ENCODE results near the gene IGSF9. TPM values are rescaled to one million over a fixed set of nuclear protein-coding genes. Genes with fewer than 3 reads are reported as not detected.

IGSF9 gene
- total and polyA plus RNA-seq, 8 donors = 2.0 to 36.2 (median 7.8) TPM

DNA sequence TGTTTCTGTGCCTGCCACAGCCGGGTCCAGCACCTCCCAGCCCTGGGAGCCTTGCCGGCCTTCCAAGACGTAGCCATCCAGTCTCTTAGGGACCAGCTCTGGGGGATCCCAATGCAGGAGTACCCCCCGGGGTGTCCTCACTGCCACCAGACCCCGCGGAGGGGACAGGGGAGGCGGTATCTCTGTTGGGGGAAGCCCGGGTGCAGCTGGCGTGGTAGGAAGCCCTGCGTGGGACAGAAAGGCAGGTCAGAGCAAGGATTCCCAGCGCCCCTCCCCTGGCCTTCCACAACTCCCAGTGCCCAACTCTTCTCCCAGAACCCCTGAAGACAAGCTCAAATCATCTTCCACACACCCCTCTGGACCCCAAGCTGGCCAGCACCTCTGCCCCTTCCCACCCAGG, 15.2 kb downstream of the IGSF9 start:
- intact Hi-C loops (cut with DNase I; ENCODE audit: low total_unique reads) = loop anchor here (5.0 kb wide), 1 partner anchor 77 kb away; no protein-coding TSS in a partner anchor
- WGBS, 5 donors = 89 to 95% (median 93%) methylated on average over 3 to 11 of the region's 11 CpGs
- H3K4me3 ChIP-seq = no peak overlapping the region
- H3K4me1 ChIP-seq = peaks cover 9 to 16% (median 11%) of the 10 kb centered on the region in 4 donors
- no peaks in the 10 kb centered on the region for H3K9me3 ChIP-seq
- DNase-seq = no peak
- no peaks in the 10 kb centered on the region for H3K27me3 ChIP-seq
- no peak for TF ChIP-seq POLR2AphosphoS5 (IDR thresholded peaks at IDR 0.05)
- TF ChIP-seq, protein P1, sequence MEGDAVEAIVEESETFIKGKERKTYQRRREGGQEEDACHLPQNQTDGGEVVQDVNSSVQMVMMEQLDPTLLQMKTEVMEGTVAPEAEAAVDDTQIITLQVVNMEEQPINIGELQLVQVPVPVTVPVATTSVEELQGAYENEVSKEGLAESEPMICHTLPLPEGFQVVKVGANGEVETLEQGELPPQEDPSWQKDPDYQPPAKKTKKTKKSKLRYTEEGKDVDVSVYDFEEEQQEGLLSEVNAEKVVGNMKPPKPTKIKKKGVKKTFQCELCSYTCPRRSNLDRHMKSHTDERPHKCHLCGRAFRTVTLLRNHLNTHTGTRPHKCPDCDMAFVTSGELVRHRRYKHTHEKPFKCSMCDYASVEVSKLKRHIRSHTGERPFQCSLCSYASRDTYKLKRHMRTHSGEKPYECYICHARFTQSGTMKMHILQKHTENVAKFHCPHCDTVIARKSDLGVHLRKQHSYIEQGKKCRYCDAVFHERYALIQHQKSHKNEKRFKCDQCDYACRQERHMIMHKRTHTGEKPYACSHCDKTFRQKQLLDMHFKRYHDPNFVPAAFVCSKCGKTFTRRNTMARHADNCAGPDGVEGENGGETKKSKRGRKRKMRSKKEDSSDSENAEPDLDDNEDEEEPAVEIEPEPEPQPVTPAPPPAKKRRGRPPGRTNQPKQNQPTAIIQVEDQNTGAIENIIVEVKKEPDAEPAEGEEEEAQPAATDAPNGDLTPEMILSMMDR (IDR thresholded peaks at IDR 0.05) = no peak
- no peak for TF ChIP-seq POLR2A (IDR thresholded peaks at IDR 0.05)
- no peak for TF ChIP-seq EP300 (IDR thresholded peaks at IDR 0.05)
- H3K27ac ChIP-seq = no peak overlapping the region
- peaks cover 0 to 10% (median 0%) of the 10 kb centered on the region in 4 donors for H3K36me3 ChIP-seq

DNA sequence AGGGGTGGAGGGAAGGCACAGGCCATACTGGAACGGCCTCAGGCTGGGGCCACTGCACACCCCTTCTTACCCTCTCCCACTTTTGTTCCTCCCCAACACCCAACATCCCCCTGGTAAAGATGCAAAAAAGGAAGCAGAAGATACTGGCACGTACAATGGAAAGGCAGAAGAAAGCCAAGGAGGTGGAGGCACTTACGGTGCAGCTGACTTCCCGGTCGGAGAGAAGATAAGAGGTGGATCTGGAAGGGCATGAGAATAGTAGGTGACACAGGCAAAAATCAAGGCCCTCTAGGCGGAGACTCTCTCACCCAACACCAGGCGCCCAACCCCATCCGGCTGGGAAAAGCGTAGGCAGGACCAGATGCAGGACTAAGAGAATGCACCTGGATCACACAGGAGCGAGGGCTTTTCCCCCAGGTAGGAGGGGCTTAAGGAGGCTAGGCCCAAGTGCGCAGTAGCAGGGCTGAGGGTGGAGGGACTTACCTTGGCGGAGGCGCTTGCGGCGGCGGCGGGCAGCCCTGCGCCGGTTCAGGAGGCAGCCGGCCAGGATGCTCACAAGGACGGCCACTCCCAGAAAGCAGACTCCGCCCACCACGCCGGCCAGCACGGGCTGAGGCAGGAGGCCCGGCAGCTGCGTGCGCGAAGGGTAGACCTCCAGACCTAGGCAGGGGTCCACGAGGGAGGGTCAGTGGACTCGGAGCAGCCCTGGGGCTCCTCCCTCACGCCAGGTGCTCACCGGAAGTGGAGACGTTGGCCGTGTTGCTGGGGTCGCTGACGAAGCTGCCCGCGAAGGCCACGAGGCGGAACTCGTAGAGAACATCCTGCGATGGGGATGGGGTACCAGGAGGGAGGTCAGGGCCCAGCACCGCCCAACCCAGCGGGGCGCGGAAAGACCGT, 16.0 kb downstream of the IGSF9 start:
- TF ChIP-seq POLR2AphosphoS5 (IDR thresholded peaks at IDR 0.05) (no peak), EP300 (IDR thresholded peaks at IDR 0.05) (no peak), POLR2A (IDR thresholded peaks at IDR 0.05) (no peak)
- TF ChIP-seq, protein P1 (IDR thresholded peaks at IDR 0.05) = no peak
- Histone ChIP-seq H3K4me3 (no peak overlapping the region), H3K27me3 (no peaks in the 10 kb centered on the region), H3K4me1 (peaks cover 9 to 16% (median 14%) of the 10 kb centered on the region in 4 donors), H3K36me3 (peaks cover 0 to 10% (median 0%) of the 10 kb centered on the region in 4 donors), H3K9me3 (no peaks in the 10 kb centered on the region), H3K27ac (peak overlapping the region in 1 of 5 donors; percentile 13)
- intact Hi-C loops (cut with DNase I; ENCODE audit: low total_unique reads) = loop anchor here (5.0 kb wide), 1 partner anchor 78 kb away; no protein-coding TSS in a partner anchor
- WGBS, 5 donors = 74 to 84% (median 75%) methylated on average over 43 to 48 of the region's 48 CpGs
- peak; percentile 55 to 65 for DNase-seq

DNA sequence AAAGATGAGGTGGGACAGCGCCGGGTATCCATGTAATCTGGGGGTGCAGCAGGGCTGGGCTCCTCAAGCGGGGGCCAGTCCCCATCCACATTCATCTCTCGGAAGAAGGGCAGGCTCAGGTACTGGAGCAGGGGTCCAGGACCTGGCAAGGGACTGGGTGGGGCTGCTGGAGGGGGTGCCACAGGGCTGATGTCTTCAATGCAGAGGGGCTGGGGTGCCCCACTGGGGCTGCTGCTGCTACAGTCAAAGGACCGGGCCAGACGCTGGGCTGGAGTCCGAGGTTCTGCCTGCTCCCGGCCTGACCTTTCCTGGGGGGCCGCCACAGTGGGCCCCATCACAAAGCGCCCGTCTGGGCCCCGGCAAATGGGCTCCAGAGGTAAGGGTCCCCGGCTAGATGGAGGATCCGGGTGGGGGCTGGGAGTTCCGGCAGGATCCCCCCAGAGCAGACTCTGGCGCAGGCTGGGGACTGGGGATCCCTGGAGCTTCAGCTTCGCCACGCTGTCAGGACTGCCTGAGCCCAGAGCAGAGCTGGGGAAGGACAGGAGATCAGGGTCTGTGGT, 16.8 kb downstream of the IGSF9 start:
- Histone ChIP-seq H3K27me3 (no peaks in the 10 kb centered on the region), H3K36me3 (peaks cover 0 to 10% (median 0%) of the 10 kb centered on the region in 4 donors), H3K4me1 (peaks cover 9 to 23% (median 18%) of the 10 kb centered on the region in 4 donors), H3K9me3 (no peaks in the 10 kb centered on the region), H3K4me3 (no peak overlapping the region), H3K27ac (no peak overlapping the region)
- no peak for DNase-seq
- WGBS, 5 donors = 91 to 97% (median 95%) methylated on average over 6 to 18 of the region's 18 CpGs
- intact Hi-C loops (cut with DNase I; ENCODE audit: low total_unique reads) = no loop called here
- TF ChIP-seq EP300 (IDR thresholded peaks at IDR 0.05) (no peak), POLR2A (IDR thresholded peaks at IDR 0.05) (no peak), POLR2AphosphoS5 (IDR thresholded peaks at IDR 0.05) (no peak)
- TF ChIP-seq, protein P1 (IDR thresholded peaks at IDR 0.05) = no peak

DNA sequence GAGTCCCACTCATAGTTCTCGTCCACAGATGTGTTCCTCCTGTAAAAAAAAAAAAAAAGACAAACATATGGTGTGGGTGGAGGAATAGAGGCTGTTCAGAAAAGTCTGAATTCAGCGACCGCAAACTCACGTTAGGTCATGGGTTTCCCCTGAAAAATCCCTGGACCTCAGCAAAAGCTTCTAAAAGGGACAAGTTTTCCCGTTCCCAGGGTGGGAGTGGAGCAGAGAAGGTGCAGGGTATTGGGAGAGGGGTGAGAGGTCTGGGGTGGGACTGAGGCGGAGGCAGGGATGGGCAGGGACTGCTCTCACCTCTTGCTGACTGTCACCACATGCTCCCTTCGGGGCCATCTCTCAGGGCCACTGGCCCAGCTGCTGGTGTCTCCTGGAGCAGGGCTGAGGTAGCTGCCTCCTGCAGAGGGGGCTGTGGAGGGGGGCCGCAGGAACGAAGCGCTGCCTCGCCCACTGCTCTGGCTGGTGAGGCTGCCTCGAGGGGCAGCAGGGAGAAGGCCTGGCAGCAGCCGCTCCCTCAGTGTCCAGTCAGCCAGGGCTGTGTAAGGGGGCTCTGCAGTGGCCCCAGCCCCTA, 17.5 kb downstream of the IGSF9 start:
- Histone ChIP-seq H3K27me3 (no peaks in the 10 kb centered on the region), H3K4me1 (peaks cover 12 to 29% (median 21%) of the 10 kb centered on the region in 4 donors), H3K27ac (no peak overlapping the region), H3K36me3 (peaks cover 0 to 10% (median 0%) of the 10 kb centered on the region in 4 donors), H3K4me3 (no peak overlapping the region), H3K9me3 (no peaks in the 10 kb centered on the region)
- intact Hi-C loops (cut with DNase I; ENCODE audit: low total_unique reads) = no loop called here
- no peak for DNase-seq
- no peak for TF ChIP-seq POLR2AphosphoS5 (IDR thresholded peaks at IDR 0.05)
- no peak for TF ChIP-seq POLR2A (IDR thresholded peaks at IDR 0.05)
- TF ChIP-seq EP300 (IDR thresholded peaks at IDR 0.05) = no peak
- TF ChIP-seq, protein P1 (IDR thresholded peaks at IDR 0.05) = no peak
- 74 to 85% (median 80%) methylated on average over 13 of the region's 13 CpGs for WGBS, 5 donors

Measured in stomach (tissue), 9 donors.